Central memory CD8-positive, alpha-beta T cell (primary cell): ENCODE data around the gene CPS1.

Source experiments
- ATAC-seq: fragments of 150-1000 bp; cut with Tn5 transposase; replicated peaks from 2 replicates; pipeline ENCODE4 v1.10.0; 2022; ENCODE audit warnings: mild to moderate bottlenecking, moderate FRiP score, moderate number of reproducible peaks; ENCODE audit not compliant: poor library complexity, severe bottlenecking; ENCODE audit errors: extremely low read depth
- DNase-seq, 2 donors: peaks; one replicate each; pipeline ENCODE4 v3.0.0; 2021; ENCODE audit warnings: low spot score in 2 of 2
- H3K27ac Mint-ChIP-seq: one replicate; pipeline ENCODE4 v1.8.0; 2022; ENCODE audit warnings: low read depth, mild to moderate bottlenecking, moderate library complexity, mixed read lengths
- H3K27me3 Mint-ChIP-seq: one replicate; pipeline ENCODE4 v1.8.0; 2022; ENCODE audit warnings: mixed read lengths
- H3K36me3 Mint-ChIP-seq: one replicate; pipeline ENCODE4 v1.8.0; 2022; ENCODE audit warnings: mild to moderate bottlenecking, moderate library complexity, mixed read lengths; ENCODE audit not compliant: insufficient read depth
- H3K4me1 Mint-ChIP-seq: one replicate; pipeline ENCODE4 v1.8.0; 2022; ENCODE audit warnings: mixed read lengths
- H3K4me3 Mint-ChIP-seq: one replicate; pipeline ENCODE4 v1.8.0; 2022; ENCODE audit warnings: mild to moderate bottlenecking, moderate library complexity, mixed read lengths
- H3K9me3 Mint-ChIP-seq: one replicate; pipeline ENCODE4 v1.8.0; 2022; ENCODE audit warnings: mixed read lengths

Gene CPS1

GRCh38 chr2:210536973-210537650 lies 19.3 kb upstream of the CPS1 start:
- Mint-ChIP-seq H3K4me1 (no peaks in the 10 kb centered on the region), H3K9me3 (no peaks in the 10 kb centered on the region), H3K36me3 (no peaks in the 10 kb centered on the region), H3K27me3 (peaks cover 29% of the 10 kb centered on the region), H3K4me3 (no peak overlapping the region), H3K27ac (no peak overlapping the region)
- DNase-seq, result no peak
- no peak for ATAC-seq

- no peaks in the 10 kb centered on the region for H3K4me1 Mint-ChIP-seq
- no peaks in the 10 kb centered on the region for H3K36me3 Mint-ChIP-seq
- H3K27me3 Mint-ChIP-seq, result peaks cover 29% of the 10 kb centered on the region
- DNase-seq (no peak), ATAC-seq (no peak)
- no peak overlapping the region for H3K27ac Mint-ChIP-seq
- H3K9me3 Mint-ChIP-seq, result no peaks in the 10 kb centered on the region
- no peak overlapping the region for H3K4me3 Mint-ChIP-seq
These were observed 17.4 kb upstream of the CPS1 start for GRCh38 chr2:210539035-210539434.

DNA sequence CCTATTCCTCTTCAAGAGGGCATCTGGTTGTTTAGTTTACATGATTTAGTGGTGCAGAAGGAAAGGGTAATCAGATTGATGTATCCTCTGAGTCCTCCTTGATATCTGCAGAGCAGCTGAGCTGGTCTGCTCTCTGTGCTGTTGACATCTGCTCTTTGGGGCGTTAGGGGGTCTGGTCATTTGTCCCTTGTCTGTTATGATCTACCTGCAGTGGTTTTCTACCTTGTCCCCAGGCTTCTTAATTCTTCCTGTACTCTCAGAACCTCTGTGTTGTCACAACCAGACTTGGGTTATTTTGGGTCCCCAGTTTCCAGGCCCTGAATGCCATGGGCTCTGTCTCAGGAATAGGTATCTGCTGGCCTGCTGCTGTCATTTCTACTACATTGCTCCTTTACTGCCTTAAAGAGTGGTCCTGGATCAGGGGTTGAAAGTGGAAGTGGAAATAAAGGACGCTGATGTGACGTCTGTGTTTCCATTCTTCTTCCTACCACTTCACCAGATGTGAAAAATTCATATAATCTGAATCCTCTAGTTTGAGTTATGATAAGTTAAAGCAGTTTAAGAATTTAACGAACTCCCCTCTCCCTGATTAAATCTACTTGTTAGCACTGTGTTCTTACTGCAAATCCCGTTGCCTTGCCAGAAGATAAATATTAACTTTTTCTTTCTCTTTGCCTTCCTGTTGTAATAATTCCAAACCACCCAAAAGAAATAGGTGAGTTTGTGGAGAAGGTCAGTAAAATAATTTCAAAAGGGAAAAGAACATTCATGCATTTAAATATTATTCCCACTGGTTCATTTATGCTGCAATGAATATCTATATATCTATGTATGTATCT lies 16.6 kb upstream of the CPS1 start:
- no peak overlapping the region for H3K4me3 Mint-ChIP-seq
- no peak for ATAC-seq
- H3K27me3 Mint-ChIP-seq, result peaks cover 29% of the 10 kb centered on the region
- no peaks in the 10 kb centered on the region for H3K4me1 Mint-ChIP-seq
- no peaks in the 10 kb centered on the region for H3K9me3 Mint-ChIP-seq
- no peaks in the 10 kb centered on the region for H3K36me3 Mint-ChIP-seq
- DNase-seq, result no peak
- H3K27ac Mint-ChIP-seq, result no peak overlapping the region

DNA sequence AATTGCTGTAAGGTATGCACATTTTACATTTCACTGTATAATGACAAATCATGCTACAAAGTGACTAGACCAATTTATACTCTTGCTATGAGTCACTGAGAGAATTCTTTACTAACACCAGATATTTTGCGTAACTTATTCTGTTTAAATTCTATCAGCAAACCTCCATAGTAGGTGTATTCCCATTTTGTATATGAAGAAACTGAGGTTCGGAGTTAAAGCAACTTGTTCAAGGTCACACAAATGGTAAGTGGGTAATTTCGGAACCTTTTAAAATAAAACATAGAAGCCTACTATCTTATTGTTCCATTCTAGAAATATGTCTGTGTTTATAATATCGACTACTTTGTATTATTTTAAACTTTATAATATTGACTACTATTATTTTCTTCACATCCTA lies 15.9 kb upstream of the CPS1 start:
- Mint-ChIP-seq H3K27me3 (peaks cover 29% of the 10 kb centered on the region), H3K36me3 (no peaks in the 10 kb centered on the region), H3K9me3 (no peaks in the 10 kb centered on the region), H3K4me1 (no peaks in the 10 kb centered on the region), H3K27ac (no peak overlapping the region), H3K4me3 (no peak overlapping the region)
- no peak for DNase-seq
- no peak for ATAC-seq

DNA sequence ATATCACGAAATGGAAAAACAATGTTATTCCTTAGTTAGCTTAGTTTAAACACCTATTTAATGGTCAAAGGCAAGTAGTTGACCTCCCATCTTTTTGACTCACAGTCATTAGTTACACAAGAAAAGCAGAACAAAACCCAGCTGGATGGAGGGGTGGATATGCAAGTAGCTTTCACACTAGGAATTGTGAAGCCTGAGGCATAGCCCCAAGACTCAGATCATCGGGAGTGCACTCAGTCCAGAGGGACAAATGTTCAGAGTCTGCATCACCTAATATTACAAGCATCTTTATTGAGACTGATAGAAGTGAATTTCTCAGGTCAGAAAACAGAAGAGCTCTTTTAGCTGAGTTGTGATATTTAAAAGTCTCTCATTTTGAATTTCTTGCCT lies 15.5 kb upstream of the CPS1 start:
- no peaks in the 10 kb centered on the region for H3K4me1 Mint-ChIP-seq
- ATAC-seq (no peak), DNase-seq (no peak)
- no peak overlapping the region for H3K27ac Mint-ChIP-seq
- H3K4me3 Mint-ChIP-seq, result no peak overlapping the region
- no peaks in the 10 kb centered on the region for H3K9me3 Mint-ChIP-seq
- H3K27me3 Mint-ChIP-seq, result peaks cover 29% of the 10 kb centered on the region
- H3K36me3 Mint-ChIP-seq, result no peaks in the 10 kb centered on the region

GRCh38 chr2:210541290-210541902 lies 15.0 kb upstream of the CPS1 start:
- H3K4me3 Mint-ChIP-seq, result no peak overlapping the region
- H3K9me3 Mint-ChIP-seq, result no peaks in the 10 kb centered on the region
- peaks cover 26% of the 10 kb centered on the region for H3K27me3 Mint-ChIP-seq
- no peaks in the 10 kb centered on the region for H3K4me1 Mint-ChIP-seq
- no peak overlapping the region for H3K27ac Mint-ChIP-seq
- no peak for ATAC-seq
- no peaks in the 10 kb centered on the region for H3K36me3 Mint-ChIP-seq
- no peak for DNase-seq

GRCh38 chr2:210544007-210544590 lies 12.3 kb upstream of the CPS1 start:
- no peak overlapping the region for H3K27ac Mint-ChIP-seq
- H3K9me3 Mint-ChIP-seq, result no peaks in the 10 kb centered on the region
- no peak overlapping the region for H3K4me3 Mint-ChIP-seq
- H3K4me1 Mint-ChIP-seq, result no peaks in the 10 kb centered on the region
- no peaks in the 10 kb centered on the region for H3K36me3 Mint-ChIP-seq
- ATAC-seq, result no peak
- peaks cover 14% of the 10 kb centered on the region for H3K27me3 Mint-ChIP-seq
- no peak for DNase-seq

DNA sequence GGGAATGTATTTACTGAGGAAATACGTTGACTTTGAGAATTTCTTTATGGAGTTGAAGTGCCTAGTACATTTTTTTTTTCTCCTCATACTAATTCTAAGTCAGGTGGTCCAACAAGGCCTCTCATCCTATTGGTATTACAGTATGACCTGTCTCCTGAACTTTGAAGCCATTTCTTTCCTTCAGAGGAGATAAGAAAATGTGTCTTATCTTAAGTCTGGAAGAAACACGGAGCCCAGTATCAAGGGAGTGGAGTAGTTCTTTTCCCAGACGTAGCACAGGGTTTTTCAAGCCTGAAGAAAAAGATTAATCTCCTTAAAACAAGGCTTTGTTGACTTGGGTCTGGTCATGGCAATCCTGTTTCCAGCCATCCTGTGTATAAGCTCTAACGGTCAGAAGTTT lies 11.6 kb upstream of the CPS1 start:
- Mint-ChIP-seq H3K4me1 (no peaks in the 10 kb centered on the region), H3K27ac (no peak overlapping the region), H3K36me3 (no peaks in the 10 kb centered on the region), H3K4me3 (no peak overlapping the region), H3K27me3 (peaks cover 7% of the 10 kb centered on the region), H3K9me3 (no peaks in the 10 kb centered on the region)
- no peak for ATAC-seq
- DNase-seq, result no peak

GRCh38 chr2:210546424-210547208 lies 9.8 kb upstream of the CPS1 start:
- no peak overlapping the region for H3K27ac Mint-ChIP-seq
- DNase-seq, result no peak
- H3K9me3 Mint-ChIP-seq, result no peaks in the 10 kb centered on the region
- no peak overlapping the region for H3K4me3 Mint-ChIP-seq
- H3K27me3 Mint-ChIP-seq, result no peaks in the 10 kb centered on the region
- no peaks in the 10 kb centered on the region for H3K36me3 Mint-ChIP-seq
- no peaks in the 10 kb centered on the region for H3K4me1 Mint-ChIP-seq
- no peak for ATAC-seq

- Mint-ChIP-seq H3K9me3 (no peaks in the 10 kb centered on the region), H3K4me3 (no peak overlapping the region), H3K27ac (no peak overlapping the region), H3K27me3 (no peaks in the 10 kb centered on the region), H3K36me3 (no peaks in the 10 kb centered on the region), H3K4me1 (no peaks in the 10 kb centered on the region)
- DNase-seq, result no peak
- ATAC-seq, result no peak
These were observed 8.4 kb upstream of the CPS1 start for GRCh38 chr2:210548031-210548430.

- ATAC-seq (no peak), DNase-seq (no peak)
- H3K4me1 Mint-ChIP-seq, result no peaks in the 10 kb centered on the region
- H3K27ac Mint-ChIP-seq, result no peak overlapping the region
- H3K9me3 Mint-ChIP-seq, result no peaks in the 10 kb centered on the region
- no peak overlapping the region for H3K4me3 Mint-ChIP-seq
- H3K27me3 Mint-ChIP-seq, result no peaks in the 10 kb centered on the region
- H3K36me3 Mint-ChIP-seq, result no peaks in the 10 kb centered on the region
These were observed 7.5 kb upstream of the CPS1 start for GRCh38 chr2:210548878-210549384.

- Mint-ChIP-seq H3K27me3 (no peaks in the 10 kb centered on the region), H3K36me3 (no peaks in the 10 kb centered on the region), H3K9me3 (no peaks in the 10 kb centered on the region), H3K27ac (no peak overlapping the region), H3K4me1 (no peaks in the 10 kb centered on the region), H3K4me3 (no peak overlapping the region)
- no peak for ATAC-seq
- no peak for DNase-seq
These were observed 5.4 kb upstream of the CPS1 start for GRCh38 chr2:210551001-210551400.
